Neural cell (in vitro differentiated cells): ENCODE results near the gene DHRS1. TPM values are rescaled to one million over a fixed set of nuclear protein-coding genes. Genes with fewer than 3 reads are reported as not detected.

ENCODE experiments used
- H2AFZ ChIP-seq: fragments of 200-600, 300-800 bp; sonication (generic), shearing (Covaris generic); 2 replicates; pipeline ENCODE4 v1.6.0; 2014; ENCODE audit warnings: low read depth, mild to moderate bottlenecking, antibody characterized with exemption, low read length, moderate library complexity
- H3F3A ChIP-seq: fragments of 200-600 bp; shearing (Covaris generic); 2 replicates; pipeline ENCODE4 v1.6.1; 2016; ENCODE audit warnings: mild to moderate bottlenecking, moderate library complexity, mixed read lengths, antibody characterized with exemption, low read length; ENCODE audit not compliant: insufficient read depth, poor library complexity, severe bottlenecking
- H3K27ac ChIP-seq: fragments of 200-600, 300-800 bp; sonication (generic), shearing (Covaris generic); 2 replicates; pipeline ENCODE4 v1.5.1; 2014; ENCODE audit warnings: mild to moderate bottlenecking, low read length, moderate library complexity
- H3K27me3 ChIP-seq: fragments of 300-800, 200-600 bp; sonication (generic), shearing (Covaris generic); 2 replicates; pipeline ENCODE4 v1.6.0; 2014; ENCODE audit warnings: mild to moderate bottlenecking, low read depth, low read length, moderate library complexity; ENCODE audit not compliant: insufficient read depth
- H3K36me3 ChIP-seq: fragments of 300-800, 200-600 bp; sonication (generic), shearing (Covaris generic); 2 replicates; pipeline ENCODE4 v1.5.1; 2014; ENCODE audit warnings: mild to moderate bottlenecking, antibody characterized with exemption, low read length, moderate library complexity; ENCODE audit not compliant: insufficient read depth
- H3K4me2 ChIP-seq: fragments of 300-800, 200-600 bp; sonication (generic), shearing (Covaris generic); 2 replicates; pipeline ENCODE4 v1.6.0; 2014; ENCODE audit warnings: mild to moderate bottlenecking, low read length
- H3K4me3 ChIP-seq: fragments of 300-800, 200-600 bp; sonication (generic), shearing (Covaris generic); 2 replicates; pipeline ENCODE4 v1.5.1; 2014; ENCODE audit warnings: mild to moderate bottlenecking, low read length, moderate library complexity
- H3K79me2 ChIP-seq: fragments of 200-600 bp; shearing (Covaris generic); replicated peaks from 2 replicates; pipeline ENCODE4 v1.6.0; 2014; ENCODE audit warnings: mild to moderate bottlenecking, low read length, moderate library complexity; ENCODE audit not compliant: insufficient read depth
- H3K9ac ChIP-seq: fragments of 300-800, 200-600 bp; sonication (generic), shearing (Covaris generic); 2 replicates; pipeline ENCODE4 v1.6.1; 2016; ENCODE audit warnings: mild to moderate bottlenecking, low read length, mixed read lengths
- H3K9me2 ChIP-seq: fragments of 200-600 bp; shearing (Covaris generic); 2 replicates; pipeline ENCODE4 v1.6.1; 2016; ENCODE audit warnings: mild to moderate bottlenecking, low read length, mixed read lengths; ENCODE audit not compliant: insufficient read depth
- H3K9me3 ChIP-seq: fragments of 200-600, 300-800 bp; sonication (generic), shearing (Covaris generic); 2 replicates; pipeline ENCODE4 v1.6.1; 2016; ENCODE audit warnings: mild to moderate bottlenecking, mixed run types, low read length, moderate library complexity, mixed read lengths
- H4K20me1 ChIP-seq: fragments of 200-600 bp; shearing (Covaris generic); 2 replicates; pipeline ENCODE4 v1.6.1; 2016; ENCODE audit warnings: mild to moderate bottlenecking, mixed run types; ENCODE audit not compliant: insufficient read depth
- EP300 ChIP-seq: fragments of 450-650 bp; conservative IDR thresholded peaks from 2 replicates; pipeline ENCODE4 v1.6.1; 2014; ENCODE audit warnings: antibody characterized with exemption, mild to moderate bottlenecking, moderate library complexity; ENCODE audit not compliant: poor library complexity, severe bottlenecking
- EZH2 ChIP-seq: fragments of 200-600, 300-800 bp; shearing (Covaris generic), sonication (generic); IDR thresholded peaks from 2 replicates; pipeline ENCODE4 v1.6.1; 2014; ENCODE audit warnings: antibody characterized with exemption, low read length, borderline replicate concordance, mild to moderate bottlenecking; ENCODE audit not compliant: insufficient read depth, poor library complexity, severe bottlenecking
- MXI1 ChIP-seq: fragments of 450-650 bp; conservative IDR thresholded peaks from 2 replicates; pipeline ENCODE4 v1.6.1; 2014; ENCODE audit warnings: antibody characterized with exemption, mild to moderate bottlenecking; ENCODE audit not compliant: poor library complexity, severe bottlenecking
- POLR2AphosphoS5 ChIP-seq: IDR thresholded peaks from 2 replicates; pipeline ENCODE4 v1.6.1; 2012
- RAD21 ChIP-seq: fragments of 450-650 bp; conservative IDR thresholded peaks from 2 replicates; pipeline ENCODE4 v1.6.1; 2014; ENCODE audit warnings: antibody characterized with exemption, mild to moderate bottlenecking, moderate library complexity
- SMC3 ChIP-seq: fragments of 450-650 bp; conservative IDR thresholded peaks from 2 replicates; pipeline ENCODE4 v1.6.1; 2014; ENCODE audit warnings: antibody characterized with exemption, mild to moderate bottlenecking, moderate library complexity; ENCODE audit not compliant: poor library complexity
- TAF1 ChIP-seq: IDR thresholded peaks from 2 replicates; pipeline ENCODE4 v1.6.1; 2012; ENCODE audit warnings: low read depth
- polyA plus RNA-seq: library from polyadenylated mRNA; depleted of rRNA; stranded (reverse); fragments of >200 nt; gene quantifications from 2 replicates; pipeline ENCODE4 v1.2.3, GENCODE V29; 2014
- TF ChIP-seq, protein P1 (sequence below): IDR thresholded peaks from 2 replicates; pipeline ENCODE4 v1.6.1; 2012; ENCODE audit warnings: borderline replicate concordance
- TF ChIP-seq, protein P2 (sequence below): fragments of 450-650 bp; IDR thresholded peaks from 2 replicates; pipeline ENCODE4 v1.5.1; 2014; ENCODE audit warnings: antibody characterized with exemption, mild to moderate bottlenecking, moderate library complexity; ENCODE audit not compliant: poor library complexity, severe bottlenecking

The DHRS1 gene
- polyA plus RNA-seq, 1 donor from 2014 or later: 6.9 TPM

DNA sequence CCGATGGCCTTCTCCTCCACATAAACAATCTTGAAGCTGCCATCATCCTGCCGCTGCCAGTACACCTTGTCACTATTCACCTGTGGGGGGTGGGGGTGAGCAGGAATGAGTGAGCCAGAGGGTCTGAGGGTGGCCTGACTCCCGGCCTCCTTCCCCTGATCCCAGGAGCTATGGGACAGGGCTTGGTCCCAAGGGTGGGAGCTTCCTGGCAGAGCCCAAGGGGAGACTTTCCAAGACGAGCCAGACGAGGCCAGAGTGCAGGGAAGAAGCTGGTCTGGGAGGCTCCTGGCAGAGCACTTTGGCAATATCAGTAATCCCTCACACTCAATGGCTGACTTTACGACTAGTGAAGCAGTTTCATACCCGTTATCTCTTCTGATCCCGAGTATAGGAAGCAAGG lies 44.1 kb downstream of the DHRS1 start:
- H4K20me1 ChIP-seq: no peaks in the 10 kb centered on the region
- H3K9me2 ChIP-seq: no peaks in the 10 kb centered on the region
- no peak overlapping the region for H3K4me2 ChIP-seq
- H3F3A ChIP-seq: no peaks in the 10 kb centered on the region
- H3K27ac ChIP-seq: no peak overlapping the region
- TF ChIP-seq RAD21: no peak
- no peaks in the 10 kb centered on the region for H3K27me3 ChIP-seq
- no peaks in the 10 kb centered on the region for H3K79me2 ChIP-seq
- no peak overlapping the region for H2AFZ ChIP-seq
- H3K36me3 ChIP-seq: no peaks in the 10 kb centered on the region
- no peaks in the 10 kb centered on the region for H3K9me3 ChIP-seq
- no peak overlapping the region for H3K4me3 ChIP-seq
- no peak overlapping the region for H3K9ac ChIP-seq

DNA sequence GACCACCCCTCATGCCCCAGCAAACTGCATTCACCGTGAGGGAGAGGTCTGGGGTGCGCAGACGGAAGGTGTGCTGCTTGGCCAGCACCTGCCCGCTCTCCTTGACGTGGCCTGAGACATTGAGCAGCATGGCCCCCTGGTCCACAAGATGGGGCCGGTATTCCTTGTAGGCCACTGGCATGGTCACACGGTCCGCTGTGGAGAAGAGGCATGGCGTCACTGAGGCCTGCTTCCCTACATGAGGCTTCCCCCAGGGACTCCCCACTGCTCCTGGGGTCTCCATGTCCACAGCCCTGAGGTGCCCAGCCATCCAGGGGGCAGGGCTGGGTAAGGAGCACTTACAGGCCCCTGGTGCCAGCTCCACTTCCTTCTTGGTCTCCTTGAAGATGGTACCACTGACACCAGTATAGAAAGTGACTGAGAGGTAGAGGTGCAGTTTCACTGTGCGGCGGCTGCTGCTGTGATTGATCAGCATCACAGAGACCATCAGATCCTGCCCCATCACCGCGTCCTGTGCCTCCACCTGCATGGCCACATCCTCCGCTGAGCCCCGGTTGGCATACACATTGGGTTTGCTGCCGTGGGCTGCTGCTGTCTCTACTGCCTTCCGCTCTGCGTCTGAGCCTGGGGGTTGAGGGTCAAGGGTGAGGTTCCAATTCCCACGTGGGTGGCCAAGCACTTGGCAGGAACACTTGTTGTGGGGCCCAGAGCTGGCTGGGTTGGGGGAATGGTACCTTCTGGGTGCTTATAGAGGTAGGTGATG lies 44.8 kb downstream of the DHRS1 start:
- Histone ChIP-seq H3K4me3 (no peak overlapping the region), H3K27ac (no peak overlapping the region), H4K20me1 (no peaks in the 10 kb centered on the region), H3K9me2 (no peaks in the 10 kb centered on the region), H3K27me3 (no peaks in the 10 kb centered on the region), H3K79me2 (no peaks in the 10 kb centered on the region), H3K36me3 (no peaks in the 10 kb centered on the region), H3K9me3 (no peaks in the 10 kb centered on the region), H3F3A (no peaks in the 10 kb centered on the region), H3K9ac (no peak overlapping the region), H2AFZ (no peak overlapping the region), H3K4me2 (no peak overlapping the region)
- TF ChIP-seq TAF1: no peak
- TF ChIP-seq POLR2AphosphoS5: no peak
- no peak for TF ChIP-seq RAD21
- no peak for TF ChIP-seq EP300
- no peak for TF ChIP-seq EZH2
- TF ChIP-seq, protein P1, sequence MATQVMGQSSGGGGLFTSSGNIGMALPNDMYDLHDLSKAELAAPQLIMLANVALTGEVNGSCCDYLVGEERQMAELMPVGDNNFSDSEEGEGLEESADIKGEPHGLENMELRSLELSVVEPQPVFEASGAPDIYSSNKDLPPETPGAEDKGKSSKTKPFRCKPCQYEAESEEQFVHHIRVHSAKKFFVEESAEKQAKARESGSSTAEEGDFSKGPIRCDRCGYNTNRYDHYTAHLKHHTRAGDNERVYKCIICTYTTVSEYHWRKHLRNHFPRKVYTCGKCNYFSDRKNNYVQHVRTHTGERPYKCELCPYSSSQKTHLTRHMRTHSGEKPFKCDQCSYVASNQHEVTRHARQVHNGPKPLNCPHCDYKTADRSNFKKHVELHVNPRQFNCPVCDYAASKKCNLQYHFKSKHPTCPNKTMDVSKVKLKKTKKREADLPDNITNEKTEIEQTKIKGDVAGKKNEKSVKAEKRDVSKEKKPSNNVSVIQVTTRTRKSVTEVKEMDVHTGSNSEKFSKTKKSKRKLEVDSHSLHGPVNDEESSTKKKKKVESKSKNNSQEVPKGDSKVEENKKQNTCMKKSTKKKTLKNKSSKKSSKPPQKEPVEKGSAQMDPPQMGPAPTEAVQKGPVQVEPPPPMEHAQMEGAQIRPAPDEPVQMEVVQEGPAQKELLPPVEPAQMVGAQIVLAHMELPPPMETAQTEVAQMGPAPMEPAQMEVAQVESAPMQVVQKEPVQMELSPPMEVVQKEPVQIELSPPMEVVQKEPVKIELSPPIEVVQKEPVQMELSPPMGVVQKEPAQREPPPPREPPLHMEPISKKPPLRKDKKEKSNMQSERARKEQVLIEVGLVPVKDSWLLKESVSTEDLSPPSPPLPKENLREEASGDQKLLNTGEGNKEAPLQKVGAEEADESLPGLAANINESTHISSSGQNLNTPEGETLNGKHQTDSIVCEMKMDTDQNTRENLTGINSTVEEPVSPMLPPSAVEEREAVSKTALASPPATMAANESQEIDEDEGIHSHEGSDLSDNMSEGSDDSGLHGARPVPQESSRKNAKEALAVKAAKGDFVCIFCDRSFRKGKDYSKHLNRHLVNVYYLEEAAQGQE: no peak
- TF ChIP-seq MXI1: no peak
- TF ChIP-seq SMC3: no peak
- TF ChIP-seq, protein P2, sequence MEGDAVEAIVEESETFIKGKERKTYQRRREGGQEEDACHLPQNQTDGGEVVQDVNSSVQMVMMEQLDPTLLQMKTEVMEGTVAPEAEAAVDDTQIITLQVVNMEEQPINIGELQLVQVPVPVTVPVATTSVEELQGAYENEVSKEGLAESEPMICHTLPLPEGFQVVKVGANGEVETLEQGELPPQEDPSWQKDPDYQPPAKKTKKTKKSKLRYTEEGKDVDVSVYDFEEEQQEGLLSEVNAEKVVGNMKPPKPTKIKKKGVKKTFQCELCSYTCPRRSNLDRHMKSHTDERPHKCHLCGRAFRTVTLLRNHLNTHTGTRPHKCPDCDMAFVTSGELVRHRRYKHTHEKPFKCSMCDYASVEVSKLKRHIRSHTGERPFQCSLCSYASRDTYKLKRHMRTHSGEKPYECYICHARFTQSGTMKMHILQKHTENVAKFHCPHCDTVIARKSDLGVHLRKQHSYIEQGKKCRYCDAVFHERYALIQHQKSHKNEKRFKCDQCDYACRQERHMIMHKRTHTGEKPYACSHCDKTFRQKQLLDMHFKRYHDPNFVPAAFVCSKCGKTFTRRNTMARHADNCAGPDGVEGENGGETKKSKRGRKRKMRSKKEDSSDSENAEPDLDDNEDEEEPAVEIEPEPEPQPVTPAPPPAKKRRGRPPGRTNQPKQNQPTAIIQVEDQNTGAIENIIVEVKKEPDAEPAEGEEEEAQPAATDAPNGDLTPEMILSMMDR: no peak
